Stomach (tissue), 4 donors: ENCODE measurements around the gene VMP1.

ENCODE experiments used
- EP300 ChIP-seq: sonication (generic); formaldehyde crosslinking; IDR thresholded peaks from one replicate; pipeline ENCODE4 v1.6.1; 2017; ENCODE audit warnings: antibody characterized with exemption
- POLR2A ChIP-seq, 4 donors: fragments of 450-650 bp; IDR thresholded peaks; one replicate each; pipeline ENCODE4 v1.6.1; 2016; ENCODE audit warnings: antibody characterized with exemption in 4 of 4, control low read depth in 2 of 4, mild to moderate bottlenecking in 1 of 4, moderate library complexity in 1 of 4
- POLR2AphosphoS5 ChIP-seq, 3 donors: sonication (generic); formaldehyde crosslinking; IDR thresholded peaks; one replicate each; pipeline ENCODE4 v1.6.1; 2016; ENCODE audit warnings: antibody characterized with exemption in 3 of 3
- TF ChIP-seq, protein P1 (sequence below), 7 experiments: fragments of 450-650 bp in 4 of 7; fragments of 200-600 bp in 3 of 7; sonication (generic) in 3 of 7; IDR thresholded peaks; one replicate each; pipeline ENCODE4 v1.5.1; 2016 to 2019; ENCODE audit warnings: antibody characterized with exemption in 7 of 7, control low read depth in 2 of 7, mild to moderate bottlenecking in 1 of 7

DNA sequence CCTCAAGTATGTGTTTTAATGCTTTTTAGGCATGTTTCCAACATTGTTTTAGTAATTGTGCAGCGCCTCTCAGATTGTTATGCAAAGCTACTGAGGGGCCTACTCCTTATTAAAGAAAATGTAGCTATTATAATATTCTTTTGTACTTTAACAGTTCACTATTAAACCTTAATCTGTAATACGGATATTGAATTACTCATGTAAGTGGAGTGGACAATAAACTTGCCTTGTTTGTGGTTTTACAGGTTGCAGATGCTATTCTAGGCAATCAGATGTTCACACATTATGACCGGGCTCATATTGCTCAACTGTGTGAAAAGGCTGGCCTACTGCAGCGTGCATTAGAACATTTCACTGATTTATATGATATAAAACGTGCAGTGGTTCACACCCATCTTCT, 41.2 kb upstream of the VMP1 start:
- TF ChIP-seq, protein P1, sequence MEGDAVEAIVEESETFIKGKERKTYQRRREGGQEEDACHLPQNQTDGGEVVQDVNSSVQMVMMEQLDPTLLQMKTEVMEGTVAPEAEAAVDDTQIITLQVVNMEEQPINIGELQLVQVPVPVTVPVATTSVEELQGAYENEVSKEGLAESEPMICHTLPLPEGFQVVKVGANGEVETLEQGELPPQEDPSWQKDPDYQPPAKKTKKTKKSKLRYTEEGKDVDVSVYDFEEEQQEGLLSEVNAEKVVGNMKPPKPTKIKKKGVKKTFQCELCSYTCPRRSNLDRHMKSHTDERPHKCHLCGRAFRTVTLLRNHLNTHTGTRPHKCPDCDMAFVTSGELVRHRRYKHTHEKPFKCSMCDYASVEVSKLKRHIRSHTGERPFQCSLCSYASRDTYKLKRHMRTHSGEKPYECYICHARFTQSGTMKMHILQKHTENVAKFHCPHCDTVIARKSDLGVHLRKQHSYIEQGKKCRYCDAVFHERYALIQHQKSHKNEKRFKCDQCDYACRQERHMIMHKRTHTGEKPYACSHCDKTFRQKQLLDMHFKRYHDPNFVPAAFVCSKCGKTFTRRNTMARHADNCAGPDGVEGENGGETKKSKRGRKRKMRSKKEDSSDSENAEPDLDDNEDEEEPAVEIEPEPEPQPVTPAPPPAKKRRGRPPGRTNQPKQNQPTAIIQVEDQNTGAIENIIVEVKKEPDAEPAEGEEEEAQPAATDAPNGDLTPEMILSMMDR (IDR thresholded peaks at IDR 0.05), result no peak
- TF ChIP-seq POLR2AphosphoS5 (IDR thresholded peaks at IDR 0.05) (no peak), EP300 (no peak), POLR2A (IDR thresholded peaks at IDR 0.05) (no peak)
